SKM-1 treated with dmso at 0.1 percent for 144 hours (cell line): ENCODE measurements around the gene CTNNBIP1.
A peak's percentile ranks its signal among the peaks of the same experiment; 100 is the strongest.

Experiments used
- DNase-seq: peaks from one replicate; lab custom pipeline; 2025; ENCODE audit not compliant: unreplicated experiment; lab: John Stamatoyannopoulos, UW

The CTNNBIP1 gene

DNA sequence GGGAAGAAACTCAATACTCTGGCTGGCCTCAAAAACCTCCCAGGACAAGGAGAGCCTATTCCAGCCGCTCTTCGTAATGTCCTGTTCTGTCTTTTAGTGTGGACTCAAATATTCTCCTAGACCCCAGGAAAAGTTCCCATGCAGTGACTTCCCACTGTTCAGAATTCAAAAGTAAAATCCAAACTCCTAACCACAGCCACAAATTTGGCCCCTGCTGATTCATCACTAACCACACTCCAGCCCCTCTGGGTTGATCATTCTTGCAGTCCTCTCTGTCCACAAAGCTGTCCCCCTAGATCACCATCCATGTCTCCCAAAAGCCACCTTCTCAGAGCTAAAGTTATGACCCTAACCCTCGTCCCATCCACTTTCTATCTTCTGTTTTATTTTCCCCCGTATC lies 5.1 kb downstream of the CTNNBIP1 start:
- no peak for DNase-seq

DNA sequence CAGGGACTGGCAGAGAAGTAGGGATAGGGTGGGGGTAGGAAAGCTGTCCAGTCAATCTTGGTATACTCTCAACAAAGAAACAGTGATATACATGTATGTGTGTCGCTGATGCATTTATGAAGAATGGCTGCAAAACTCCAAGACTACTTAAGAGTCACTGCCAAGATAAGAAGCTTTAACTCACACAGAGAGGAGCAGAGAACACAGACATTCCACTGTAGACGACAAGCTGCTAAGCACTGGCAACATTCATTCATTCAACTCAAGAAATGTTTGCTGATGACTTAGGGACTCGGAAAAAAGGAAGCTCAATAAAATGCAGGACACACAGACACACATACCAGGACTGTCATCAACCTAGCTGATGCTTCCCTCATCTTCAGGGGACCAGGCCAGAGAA lies 5.5 kb downstream of the CTNNBIP1 start:
- no peak for DNase-seq

DNA sequence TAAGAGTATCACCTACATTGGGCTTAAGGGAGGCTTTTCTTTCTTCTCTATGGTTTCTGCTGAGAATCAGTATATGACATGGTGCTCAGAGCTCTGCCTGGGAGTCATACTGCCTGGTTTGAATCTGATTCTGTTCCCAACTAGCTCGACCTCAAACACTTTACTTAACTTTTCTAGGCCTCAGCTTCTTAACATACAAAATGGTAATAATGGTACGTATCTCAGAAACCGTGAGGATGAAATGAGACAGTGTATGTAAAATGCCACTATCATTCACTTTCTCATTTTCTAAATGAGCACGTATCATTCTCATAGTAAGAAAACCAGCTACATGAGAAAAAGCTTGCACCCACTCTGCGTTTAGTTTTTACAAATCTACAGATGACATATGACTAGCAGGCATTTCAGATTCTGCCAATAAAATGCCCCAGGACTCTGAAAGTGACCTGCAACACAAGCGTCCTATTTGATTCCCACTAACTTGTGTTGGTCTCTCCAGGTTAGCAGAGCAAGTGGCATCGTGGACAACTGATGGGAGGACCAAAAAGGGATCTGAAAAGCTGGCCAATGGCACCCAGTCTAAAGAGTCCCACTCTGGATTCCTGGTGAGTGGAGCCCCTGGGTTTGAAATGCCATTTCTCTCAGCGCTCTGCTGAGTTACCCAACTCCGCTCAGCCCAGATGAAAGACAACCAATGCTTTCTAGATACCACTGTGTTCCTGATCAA lies 6.1 kb downstream of the CTNNBIP1 start:
- DNase-seq = no peak

DNA sequence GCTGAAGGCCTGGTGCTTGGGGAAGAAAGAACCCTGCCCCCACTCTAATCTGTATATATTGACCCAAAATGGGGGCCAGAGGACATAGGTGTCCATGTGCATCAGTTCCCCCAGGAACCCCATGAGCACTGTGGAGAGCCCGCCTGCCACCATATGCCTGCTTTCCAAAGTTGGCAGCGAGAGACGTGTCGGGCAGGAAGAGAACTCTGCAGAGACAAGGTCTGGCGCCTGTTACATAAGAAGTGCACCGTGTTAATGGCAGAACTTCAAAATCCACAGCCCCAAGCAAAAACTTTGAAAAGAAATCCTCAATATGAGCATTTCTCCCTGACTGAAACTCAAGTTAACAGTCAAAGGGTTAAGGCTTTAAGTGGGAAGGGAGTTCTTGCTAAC lies 8.0 kb downstream of the CTNNBIP1 start:
- no peak for DNase-seq

DNA sequence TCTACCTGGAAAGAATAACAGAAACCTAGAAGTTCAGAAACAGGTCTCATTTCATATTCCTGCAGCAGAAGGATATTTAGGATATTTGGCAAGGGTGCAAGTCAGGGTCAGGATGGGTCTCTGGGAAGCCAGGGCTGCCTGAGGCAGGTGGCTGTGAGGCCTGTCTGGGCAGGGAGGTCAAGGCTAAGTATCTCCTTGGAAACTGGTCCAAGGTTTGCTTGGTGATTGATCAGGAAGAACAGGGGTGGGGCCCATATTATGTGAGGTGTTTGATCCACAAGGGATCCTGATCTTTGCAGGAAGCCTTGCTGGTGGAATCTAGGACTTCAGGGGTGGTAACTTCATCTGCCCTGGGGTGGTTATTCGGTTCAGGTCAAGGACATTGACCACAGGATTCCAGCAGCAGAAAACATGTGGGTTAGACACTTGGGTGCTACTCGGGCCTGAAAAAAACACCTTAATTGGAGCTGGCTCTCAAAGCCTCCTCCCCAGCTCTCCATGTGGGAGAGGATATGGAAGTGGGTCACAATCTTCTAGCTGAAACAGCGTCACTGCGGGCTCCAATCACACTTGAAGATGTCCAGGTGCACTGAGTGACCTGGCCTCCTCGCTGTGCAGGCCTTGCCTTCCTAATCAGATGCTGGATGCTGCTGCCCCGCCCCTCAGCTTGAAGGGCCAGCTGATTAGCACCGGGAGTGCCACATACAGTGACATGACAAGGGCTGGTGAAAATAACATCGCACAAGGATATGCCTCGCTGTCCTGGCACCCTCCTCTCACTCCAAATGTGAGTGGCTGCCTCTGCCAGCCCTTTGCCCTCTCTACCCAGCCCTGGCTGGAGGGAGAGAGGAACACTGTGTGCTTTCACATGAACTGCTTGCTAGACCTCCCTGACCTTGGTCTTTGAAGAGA lies 8.7 kb downstream of the CTNNBIP1 start:
- DNase-seq = no peak

DNA sequence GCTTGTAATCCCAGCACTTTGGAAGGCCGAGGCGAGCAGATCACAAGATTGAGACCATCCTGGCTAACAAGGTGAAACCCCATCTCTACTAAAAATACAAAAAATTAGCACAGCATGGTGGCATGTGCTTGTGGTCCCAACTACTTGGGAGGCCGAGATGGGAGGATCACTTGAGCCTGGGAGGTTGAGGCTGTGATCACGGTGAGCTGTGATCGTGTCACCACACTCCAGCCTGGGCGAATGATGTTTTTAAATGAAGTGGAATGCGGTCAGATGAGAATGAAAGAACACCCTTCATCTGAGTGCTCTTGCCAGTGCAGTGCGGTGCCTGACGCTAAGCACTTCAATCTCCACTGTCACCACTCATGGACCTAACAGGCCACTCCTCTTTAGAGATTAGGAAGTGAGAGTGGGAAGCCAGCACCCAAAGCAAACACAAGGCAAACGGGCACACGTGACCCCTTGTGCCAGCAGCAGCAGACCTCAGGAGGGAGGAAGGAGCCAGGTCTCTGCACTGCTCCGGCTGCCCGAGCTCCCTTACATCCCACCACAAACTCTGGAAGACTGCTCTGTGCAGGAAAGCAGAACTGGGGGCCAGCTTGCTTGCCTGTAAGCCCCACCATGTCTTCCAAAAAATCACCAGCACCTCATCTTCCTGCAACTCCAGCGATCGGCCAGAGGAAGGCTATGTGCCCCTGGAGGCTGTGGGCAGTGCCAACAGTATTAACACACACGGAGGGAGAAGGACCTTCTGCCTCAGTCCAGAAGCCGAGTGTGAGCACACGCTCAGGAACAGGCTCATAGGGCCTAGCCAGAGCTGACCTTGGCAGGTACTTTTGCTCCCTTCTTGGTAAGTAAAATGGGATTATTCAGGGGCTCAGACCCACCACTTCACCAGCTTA lies 9.7 kb downstream of the CTNNBIP1 start:
- peak; percentile 83 for DNase-seq

DNA sequence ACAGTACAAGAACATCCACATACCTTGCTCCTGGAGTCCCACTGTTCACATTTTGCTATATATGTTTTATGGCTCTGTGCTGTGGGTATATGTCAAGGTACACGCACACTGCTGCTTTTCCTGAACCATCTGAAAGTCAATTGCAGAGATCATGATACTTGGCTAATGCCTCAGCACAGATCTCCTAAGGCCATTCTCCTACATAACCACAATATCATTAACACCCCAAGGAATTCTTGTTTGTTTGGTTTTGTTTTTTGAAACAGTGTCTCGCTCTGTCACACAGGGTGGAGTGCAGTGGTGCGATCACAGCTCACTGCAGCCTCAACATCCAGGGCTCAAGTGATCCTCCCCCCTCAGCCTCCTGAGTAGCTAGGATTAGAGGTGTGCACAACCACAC lies 16.0 kb downstream of the CTNNBIP1 start:
- DNase-seq = no peak

DNA sequence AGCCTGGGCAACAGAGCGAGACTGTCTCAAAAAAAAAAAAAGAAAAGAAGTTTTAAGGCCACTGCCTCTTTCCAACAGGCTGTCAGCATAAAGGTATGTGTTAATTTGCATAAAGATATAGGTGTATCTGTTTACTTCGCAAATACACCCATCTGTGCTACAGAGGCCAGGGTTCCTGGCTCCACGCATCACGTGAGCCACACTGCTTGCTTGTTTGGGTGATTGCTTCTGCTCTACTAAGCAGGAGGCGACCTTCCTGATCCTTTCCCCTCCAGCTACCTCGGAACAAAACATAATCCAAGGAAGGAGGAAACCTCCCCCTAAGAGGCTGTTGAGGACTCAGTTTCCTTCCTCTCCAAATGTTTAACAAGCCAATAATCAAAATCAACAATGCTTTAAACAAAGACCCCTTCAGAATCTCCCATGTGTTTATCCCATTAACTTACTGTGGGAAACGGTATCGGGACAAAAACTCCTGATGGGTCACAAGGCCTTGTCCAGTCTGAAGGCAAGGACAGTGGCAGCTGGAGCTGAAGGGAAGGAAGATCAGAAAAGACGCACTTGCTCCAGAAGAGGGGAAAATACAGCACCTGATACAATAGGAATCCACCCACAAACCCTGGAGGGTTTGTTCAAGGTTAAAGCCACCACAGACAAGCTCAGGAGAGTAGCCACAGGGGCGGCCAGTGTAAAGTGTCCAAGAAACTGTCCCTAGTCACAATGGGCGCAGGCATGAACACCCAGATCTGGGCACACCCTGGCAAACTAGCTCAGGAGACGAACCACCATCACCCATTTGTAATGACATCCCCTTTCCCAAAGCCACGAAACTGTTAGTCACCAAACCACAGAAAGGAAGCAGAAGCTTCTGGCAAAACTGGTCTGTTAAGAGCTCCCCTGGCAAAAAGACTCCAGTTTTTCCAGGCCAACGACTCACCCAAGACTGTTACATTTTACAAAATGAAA lies 17.2 kb downstream of the CTNNBIP1 start:
- peak; percentile 85 for DNase-seq

DNA sequence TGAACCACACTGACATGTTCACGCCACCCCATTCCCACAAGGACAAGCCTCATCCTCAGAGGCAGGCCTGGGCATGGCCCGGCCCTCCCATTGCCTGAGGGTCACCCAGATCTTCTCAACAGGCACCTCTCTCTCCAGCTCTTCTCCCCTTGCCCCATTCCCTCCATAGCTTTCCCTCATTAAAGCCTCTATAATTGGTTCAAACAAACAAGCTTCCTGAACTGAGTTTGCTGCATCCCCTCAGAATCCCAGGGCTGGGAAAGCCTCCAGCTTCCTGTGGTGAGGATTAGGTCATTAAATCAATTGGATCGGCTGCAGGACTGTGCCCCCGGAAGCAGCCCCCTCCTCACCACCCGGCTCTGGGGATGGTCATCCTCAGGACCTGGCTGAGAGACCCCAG lies 18.9 kb downstream of the CTNNBIP1 start:
- DNase-seq = no peak

DNA sequence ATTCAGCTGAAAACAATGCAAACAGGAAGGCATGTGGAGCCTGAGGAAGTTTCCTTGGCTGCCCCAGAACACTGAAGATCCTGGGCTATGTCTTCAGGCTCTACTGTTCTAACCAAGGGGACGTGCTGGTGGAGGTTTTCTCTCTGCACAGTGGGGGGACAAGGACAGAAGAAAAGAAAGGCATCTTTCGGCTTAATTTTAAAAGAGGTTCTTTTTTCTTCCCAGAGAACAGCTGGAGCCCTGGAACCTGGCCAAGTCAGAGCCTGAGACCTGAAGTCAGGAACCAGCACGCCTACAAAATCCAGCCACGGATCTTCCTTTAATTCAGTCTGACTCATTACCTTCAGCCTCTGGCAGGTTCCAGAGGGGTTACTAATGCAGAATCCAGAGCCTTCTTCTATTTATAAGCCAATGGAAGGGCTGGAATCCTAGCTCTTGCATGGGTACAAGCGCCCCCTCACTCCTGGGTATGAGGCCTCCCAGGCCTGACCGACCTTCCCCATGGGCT lies 19.8 kb downstream of the CTNNBIP1 start:
- DNase-seq = no peak

DNA sequence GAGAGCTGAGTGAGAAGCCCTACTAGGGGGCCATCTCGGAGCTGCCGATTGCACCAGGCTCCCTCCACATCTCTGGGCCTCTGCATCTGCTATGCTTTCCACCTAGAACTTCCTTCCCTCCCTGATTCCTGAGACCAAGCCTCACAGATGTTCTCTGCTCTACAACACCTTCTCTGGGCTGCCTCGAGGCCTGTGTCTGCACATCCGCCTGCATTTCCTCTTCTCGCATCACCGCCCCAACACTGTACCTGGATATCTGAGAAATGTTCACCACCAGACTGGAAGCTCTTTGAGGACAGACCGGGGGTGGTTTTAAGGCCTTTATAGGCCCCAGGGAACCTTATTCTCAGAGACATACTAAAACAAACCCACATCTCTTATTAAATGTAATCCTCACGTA lies 20.7 kb downstream of the CTNNBIP1 start:
- DNase-seq = no peak

DNA sequence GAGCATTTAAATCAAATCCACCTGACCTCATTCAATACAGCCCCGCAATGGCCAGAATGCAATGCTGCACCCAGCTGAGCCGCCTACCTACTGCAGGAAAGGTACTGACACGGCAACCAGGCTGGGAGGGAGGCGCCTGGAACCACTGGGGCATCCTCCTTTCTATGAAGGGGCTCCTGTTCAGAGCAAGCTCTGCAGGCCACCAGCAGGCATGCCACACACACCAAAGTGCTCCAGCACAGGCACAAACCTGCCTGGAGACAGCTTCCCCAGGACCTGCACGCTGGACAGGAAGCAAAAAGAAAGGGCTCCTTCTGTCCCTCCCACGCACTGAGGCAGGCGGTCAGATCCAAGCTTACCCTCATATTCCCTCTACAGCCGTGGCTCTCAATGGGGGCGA lies 21.2 kb downstream of the CTNNBIP1 start:
- no peak for DNase-seq

DNA sequence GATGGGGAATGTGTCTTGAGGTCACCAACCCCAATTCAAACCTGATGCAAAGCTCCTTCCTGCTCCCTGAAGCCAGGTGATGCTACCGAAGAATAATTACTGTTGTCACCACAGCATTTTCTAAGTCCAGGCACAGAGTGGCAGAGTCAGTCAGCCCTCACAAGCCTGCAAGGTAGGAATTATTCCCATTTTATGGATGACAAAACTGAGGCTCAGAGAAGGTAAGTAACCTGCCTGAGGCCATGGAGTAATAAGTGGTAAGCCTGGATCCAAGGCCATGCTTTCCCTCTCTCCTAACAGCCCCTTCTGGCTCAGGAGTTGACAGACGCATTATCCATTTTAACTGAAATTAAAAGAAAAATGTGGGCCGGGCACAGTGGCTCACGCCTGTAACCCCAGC lies 23.0 kb downstream of the CTNNBIP1 start:
- DNase-seq = no peak

DNA sequence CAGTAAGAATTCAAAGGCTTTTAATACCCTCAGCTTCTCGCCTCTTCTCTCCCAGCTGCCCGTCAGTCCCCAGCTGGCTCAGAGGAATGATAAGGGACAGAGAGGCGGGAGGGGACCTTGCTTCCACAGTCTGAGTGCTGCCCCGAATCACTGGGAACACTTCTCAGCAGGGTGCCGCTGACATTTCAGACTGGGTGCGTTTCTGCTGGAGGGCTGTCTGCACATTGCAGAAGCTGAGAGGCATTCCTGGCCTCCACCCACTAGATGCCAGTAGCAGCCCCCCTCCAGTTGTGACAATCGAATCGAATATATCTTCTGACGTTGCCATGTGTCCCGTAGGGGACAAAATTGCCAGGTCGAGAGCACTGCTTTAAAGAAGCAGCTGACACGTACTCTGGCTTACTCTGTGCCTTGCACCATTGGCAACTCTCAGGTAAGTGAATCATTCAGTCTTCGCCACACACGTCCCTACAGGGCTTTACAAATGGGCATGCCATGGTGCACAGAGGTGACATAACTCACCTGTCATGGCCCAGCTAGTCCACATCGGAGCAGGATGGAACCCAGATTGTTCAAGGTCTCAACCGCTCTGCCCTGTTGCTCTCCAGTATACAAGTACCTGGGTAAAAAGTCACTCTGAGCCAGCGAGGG lies 23.9 kb downstream of the CTNNBIP1 start:
- no peak for DNase-seq

DNA sequence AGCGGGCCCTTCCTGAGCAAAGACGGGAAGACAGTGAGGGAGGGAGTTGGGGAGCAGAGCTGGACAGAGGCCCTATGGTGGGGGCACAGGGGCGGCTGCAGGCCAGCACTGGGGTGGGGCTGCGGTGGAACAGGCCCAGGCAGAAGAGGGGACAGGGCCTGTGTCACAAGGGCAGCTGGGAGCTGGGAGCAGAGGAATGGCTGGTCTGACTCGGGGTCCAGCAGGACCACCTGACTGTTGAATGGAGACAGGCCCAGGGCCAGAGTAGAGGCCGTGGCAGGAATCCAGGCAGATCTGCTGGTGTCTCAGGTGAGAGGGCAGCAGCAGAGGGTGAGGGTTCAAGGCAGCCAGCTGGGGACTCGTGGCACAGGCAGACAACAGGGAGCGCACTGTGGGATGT lies 25.3 kb downstream of the CTNNBIP1 start:
- DNase-seq = no peak

DNA sequence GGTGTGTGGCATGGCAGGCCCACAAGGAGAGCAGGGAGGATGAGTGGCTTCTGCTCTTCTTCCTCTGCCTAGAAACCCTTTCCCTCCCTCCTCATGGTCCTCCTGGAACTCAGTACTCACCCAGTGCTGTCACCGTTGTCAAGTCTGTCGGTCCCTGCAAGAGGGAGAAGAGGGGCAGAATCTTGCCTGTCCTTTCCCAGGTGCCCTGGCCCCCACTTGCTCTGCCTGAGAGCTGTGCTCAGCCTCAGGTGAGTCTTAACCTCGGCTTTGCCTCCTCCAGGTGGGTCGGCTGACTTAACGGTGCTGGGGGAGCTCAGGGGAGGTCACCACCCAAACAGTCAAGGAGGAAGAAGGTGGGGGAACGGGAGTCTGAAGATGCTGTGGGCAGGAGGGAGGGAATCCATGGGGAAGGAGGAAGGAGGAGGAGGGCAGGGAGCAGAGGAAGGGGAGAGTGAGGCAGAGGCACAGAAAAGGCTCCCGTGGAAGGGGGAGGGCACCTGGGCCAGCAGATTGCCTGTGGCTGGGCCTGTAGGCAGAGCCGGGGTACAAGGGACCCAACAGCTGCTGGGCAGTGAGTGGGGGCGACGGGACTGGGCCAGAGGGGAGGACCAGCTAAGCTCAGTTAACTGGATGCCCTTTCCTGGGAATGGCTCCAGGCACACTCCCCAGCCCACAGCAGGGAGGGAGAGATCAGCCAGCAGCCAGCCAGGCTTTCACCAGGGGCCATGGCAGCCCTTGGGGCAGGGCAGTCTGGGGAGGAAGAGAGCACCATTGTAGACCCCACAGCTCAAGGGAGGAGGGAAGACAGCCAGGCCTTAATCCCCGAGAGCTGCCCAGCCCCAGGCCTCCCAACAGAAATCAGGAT lies 26.3 kb downstream of the CTNNBIP1 start:
- DNase-seq = no peak

DNA sequence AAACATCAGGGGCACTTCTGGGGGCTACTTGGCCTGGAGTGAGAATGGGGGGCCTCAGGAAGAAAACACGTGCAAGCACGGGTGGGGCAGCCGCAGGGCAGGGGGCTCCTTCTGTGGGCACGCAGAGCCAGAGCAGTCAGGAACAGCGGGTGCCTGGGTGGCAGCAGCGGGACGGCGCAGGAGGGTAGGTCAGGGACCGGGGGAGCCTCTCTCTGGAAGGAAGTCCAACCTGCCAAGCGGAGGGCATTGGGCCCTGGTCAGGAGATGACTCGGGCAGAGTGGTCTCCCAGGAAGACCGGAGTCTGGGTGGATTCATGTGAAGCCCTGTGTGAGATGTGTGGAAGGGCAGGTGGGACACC lies 27.1 kb downstream of the CTNNBIP1 start:
- DNase-seq = no peak

DNA sequence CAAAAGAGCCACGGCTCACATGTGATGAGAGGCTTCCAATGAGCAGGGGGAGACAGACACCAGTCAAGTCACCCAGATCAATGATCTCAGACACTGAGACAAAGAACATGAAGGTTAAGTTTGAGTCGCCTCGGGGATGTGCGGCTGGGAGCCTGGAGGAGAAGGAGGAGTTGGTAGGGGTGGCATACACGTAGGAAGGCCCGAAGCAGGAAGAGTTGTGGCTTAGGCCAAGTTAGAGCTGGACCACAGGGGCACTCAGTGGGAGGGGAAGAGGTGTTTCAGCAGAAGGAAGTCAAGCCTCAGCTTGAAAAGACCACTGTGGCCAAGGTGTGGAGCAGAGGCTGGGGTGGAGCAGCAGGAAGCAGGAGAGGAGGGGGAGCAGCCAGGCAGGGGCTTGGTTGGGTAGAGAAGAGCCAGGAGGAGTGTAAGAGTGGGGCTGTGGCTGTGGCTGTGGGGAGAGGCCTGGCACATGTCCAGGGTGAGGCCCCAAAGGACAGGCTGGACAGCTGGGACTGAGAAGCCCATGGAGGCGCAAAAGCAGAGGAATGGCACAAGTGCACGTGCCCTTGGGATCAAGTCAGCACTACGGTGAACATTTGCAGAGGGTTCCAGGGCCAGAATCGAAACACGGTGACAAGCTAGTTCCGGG lies 27.6 kb downstream of the CTNNBIP1 start:
- DNase-seq = no peak
